A673 (cell line): Measurements from ENCODE around the gene AHDC1.

Experiments
- EZH2 ChIP-seq: fragments of 200-600 bp; sonication (generic); IDR thresholded peaks from 2 replicates; pipeline ENCODE4 v1.6.1; 2017; ENCODE audit warnings: borderline replicate concordance, low read depth, mild to moderate bottlenecking, mixed read lengths, antibody characterized with exemption, low read length; ENCODE audit not compliant: poor library complexity, severe bottlenecking
- TF ChIP-seq, protein P1 (sequence below): fragments of 300-800, 200-600 bp; sonication (generic); conservative IDR thresholded peaks from 2 replicates; pipeline ENCODE4 v1.5.1; 2017; ENCODE audit warnings: low read depth, mild to moderate bottlenecking, antibody characterized with exemption, low read length, moderate library complexity, mixed read lengths

DNA sequence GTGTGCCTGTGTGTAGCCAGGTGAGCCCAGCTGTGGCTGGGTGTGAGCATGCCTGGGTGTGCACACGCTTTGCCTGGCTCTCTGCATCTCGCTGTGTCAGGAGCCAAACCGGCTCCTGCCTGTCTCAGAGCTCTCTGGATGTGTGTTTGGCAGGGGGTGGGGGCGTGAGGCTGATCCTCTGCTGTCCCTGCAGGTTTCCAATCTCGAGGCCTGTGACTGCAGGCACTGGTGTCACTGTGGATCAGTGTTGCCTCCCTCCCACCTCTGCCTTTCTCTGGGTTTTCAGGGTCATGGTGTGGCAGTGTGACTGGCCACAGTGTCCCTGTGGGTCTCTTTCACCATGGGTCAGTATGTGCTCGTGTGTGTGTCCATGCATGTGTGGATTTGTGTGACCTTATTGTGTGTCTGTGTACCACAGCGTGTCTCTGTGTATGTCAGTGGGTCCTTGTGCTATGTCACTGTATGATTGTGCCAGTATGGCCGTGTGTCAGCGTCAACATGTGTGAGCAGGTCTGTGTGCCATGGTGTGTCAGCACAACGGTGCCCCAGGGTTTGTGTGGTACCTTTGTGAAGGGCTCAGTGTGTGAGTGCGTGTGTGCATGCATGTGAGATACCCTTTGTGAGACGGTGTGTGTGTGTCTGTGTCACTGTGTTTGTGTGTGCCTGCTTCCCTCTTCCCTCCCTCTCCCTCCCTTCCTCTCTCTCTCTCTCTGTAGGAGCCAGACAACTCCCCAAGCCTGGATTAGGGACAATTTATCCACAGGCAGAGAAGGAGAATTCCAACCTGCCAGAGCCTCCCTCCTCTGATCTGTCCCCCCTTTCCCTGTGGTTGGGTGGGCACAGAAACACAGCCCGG, 43.4 kb downstream of the AHDC1 start:
- TF ChIP-seq, protein P1, sequence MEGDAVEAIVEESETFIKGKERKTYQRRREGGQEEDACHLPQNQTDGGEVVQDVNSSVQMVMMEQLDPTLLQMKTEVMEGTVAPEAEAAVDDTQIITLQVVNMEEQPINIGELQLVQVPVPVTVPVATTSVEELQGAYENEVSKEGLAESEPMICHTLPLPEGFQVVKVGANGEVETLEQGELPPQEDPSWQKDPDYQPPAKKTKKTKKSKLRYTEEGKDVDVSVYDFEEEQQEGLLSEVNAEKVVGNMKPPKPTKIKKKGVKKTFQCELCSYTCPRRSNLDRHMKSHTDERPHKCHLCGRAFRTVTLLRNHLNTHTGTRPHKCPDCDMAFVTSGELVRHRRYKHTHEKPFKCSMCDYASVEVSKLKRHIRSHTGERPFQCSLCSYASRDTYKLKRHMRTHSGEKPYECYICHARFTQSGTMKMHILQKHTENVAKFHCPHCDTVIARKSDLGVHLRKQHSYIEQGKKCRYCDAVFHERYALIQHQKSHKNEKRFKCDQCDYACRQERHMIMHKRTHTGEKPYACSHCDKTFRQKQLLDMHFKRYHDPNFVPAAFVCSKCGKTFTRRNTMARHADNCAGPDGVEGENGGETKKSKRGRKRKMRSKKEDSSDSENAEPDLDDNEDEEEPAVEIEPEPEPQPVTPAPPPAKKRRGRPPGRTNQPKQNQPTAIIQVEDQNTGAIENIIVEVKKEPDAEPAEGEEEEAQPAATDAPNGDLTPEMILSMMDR: no peak
- TF ChIP-seq EZH2: no peak
